Caki2 (cell line): ENCODE data around the gene ASTN2. TPM values are rescaled to one million over a fixed set of nuclear protein-coding genes. Genes with fewer than 3 reads are reported as not detected.
"Not testable (repeated sequence)": the region's sequence is repeated elsewhere in the genome, so short reads cannot be mapped to it uniquely, and the experiment has no call there.

ENCODE experiments used
- DNase-seq: peaks from one replicate; pipeline ENCODE4 v3.0.0-alpha.2; 2015; ENCODE audit warnings: low read depth
- in situ Hi-C: cut with HindIII; loops from 2 replicates; pipeline ENCODE4 v1.10.0; 2016; ENCODE audit warnings: low sequenced_read_pairs, low pct_unique_long_range_greater_than_20kb, mixed read lengths
- total RNA-seq: library from RNA; depleted of rRNA; stranded (reverse); fragments of >200 nt; shearing (Covaris generic); gene quantifications from 2 replicates; pipeline ENCODE4 v1.2.3, GENCODE V29; 2014; ENCODE audit warnings: low replicate concordance

ASTN2 gene
- total RNA-seq, 1 experiment from 2014 or later = 25.1 TPM

- in situ Hi-C loops = no loop called here
- no peak for DNase-seq
These were observed 702.1 kb downstream of the ASTN2 start for GRCh38 chr9:116712781-116713180.

- no peak for DNase-seq
- in situ Hi-C loops = no loop called here
These were observed 708.3 kb downstream of the ASTN2 start for GRCh38 chr9:116706310-116707290.

GRCh38 chr9:116705531-116705930 is 709.3 kb downstream of the ASTN2 start:
- in situ Hi-C loops = no loop called here
- no peak for DNase-seq

DNA sequence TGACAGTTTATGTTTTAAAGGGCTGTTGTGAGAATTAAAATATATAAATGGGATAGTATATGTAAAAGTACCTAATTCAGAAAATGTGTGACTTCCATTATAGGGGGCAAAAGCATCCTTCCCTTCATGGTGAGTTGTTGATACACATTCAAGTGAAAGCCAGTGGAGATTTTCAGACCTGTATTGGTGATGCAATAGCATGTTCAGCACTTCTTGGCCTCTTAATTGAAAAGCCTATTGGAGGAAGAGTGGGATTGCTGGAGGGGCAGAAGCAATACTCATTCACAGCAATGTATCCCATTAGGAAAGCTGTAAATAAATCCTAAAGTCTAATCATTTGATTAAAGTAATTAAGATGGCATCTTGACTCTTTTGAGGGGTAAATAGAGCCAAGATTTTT is 710.4 kb downstream of the ASTN2 start:
- in situ Hi-C loops = no loop called here
- no peak for DNase-seq

DNA sequence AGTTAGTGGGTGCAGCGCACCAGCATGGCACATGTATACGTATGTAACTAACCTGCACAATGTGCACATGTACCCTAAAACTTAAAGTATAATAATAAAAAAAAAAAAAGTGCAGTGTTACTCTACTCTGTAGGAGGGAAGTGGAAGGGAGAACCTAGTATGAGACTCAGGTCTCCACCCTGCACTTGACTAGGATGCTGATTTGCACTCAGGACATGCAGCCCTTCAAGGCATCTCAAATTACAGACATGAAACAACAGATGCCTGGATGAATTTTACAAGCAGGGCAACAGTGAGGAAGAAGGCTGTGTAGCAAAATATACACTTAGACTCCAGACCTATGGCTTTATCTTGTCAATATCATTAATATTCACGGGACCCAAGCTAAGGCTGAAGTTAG is 711.2 kb downstream of the ASTN2 start:
- no peak for DNase-seq
- in situ Hi-C loops = no loop called here

GRCh38 chr9:116701940-116702642 is 712.8 kb downstream of the ASTN2 start:
- in situ Hi-C loops = no loop called here
- no peak for DNase-seq

- in situ Hi-C loops = no loop called here
- no peak for DNase-seq
These were observed 713.7 kb downstream of the ASTN2 start for GRCh38 chr9:116700882-116701865.

- in situ Hi-C loops = no loop called here
- DNase-seq = no peak
These were observed 714.6 kb downstream of the ASTN2 start for GRCh38 chr9:116700279-116700678.

GRCh38 chr9:116697887-116698286 is 717.0 kb downstream of the ASTN2 start:
- no peak for DNase-seq
- in situ Hi-C loops = no loop called here

- in situ Hi-C loops = no loop called here
- DNase-seq = peak; percentile 38
These were observed 717.5 kb downstream of the ASTN2 start for GRCh38 chr9:116697362-116697761.

GRCh38 chr9:116695438-116695837 is 719.4 kb downstream of the ASTN2 start:
- DNase-seq = no peak
- in situ Hi-C loops = no loop called here

GRCh38 chr9:116694785-116695291 is 720.0 kb downstream of the ASTN2 start:
- in situ Hi-C loops = no loop called here
- no peak for DNase-seq

GRCh38 chr9:116693233-116693731 is 721.6 kb downstream of the ASTN2 start:
- DNase-seq = peak; percentile 64
- in situ Hi-C loops = no loop called here

DNA sequence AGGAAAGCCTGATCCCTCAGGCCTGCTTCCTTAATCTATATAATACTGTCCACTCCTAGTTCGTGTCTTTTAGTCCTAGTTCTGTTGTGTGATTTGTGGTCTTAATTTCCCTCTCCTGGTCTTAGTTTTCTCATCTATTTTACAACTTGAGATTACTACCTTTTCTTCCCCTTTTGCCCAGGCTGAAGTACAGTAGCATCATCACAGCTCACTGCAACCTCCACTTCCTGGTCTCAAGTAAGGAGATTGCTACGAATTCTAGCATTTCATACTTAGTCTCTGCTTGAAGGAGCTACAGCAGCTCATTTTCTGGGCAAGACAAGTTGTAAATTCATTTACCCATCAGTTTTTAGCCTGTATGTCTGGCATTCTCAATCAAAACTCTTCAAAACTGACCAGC is 722.2 kb downstream of the ASTN2 start:
- in situ Hi-C loops = no loop called here
- DNase-seq = no peak

- in situ Hi-C loops = no loop called here
- DNase-seq = no peak
These were observed 723.2 kb downstream of the ASTN2 start for GRCh38 chr9:116691607-116692006.

DNA sequence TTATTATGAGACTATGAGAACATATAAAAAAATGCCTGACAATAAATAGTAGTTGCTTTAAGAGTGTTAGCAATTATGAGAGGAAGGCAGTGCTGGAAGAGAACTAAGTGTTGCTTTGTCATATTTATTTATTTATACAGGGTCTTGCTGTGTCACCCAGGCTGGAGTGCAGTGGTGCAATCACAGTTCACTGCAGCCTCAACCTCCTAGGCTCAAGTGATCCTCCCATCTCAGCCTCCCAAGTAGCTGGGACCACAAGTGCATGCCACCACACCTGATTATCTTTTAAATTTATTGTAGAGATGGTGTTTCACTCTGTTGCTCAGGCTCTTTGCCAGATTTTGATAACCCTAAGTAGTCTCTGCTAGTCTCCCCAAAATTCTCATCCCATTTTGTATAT is 724.1 kb downstream of the ASTN2 start:
- in situ Hi-C loops, DNase-seq: not testable (repeated sequence)

- in situ Hi-C loops = no loop called here
- DNase-seq = no peak
These were observed 725.3 kb downstream of the ASTN2 start for GRCh38 chr9:116689486-116690032.
